Liver (tissue), 2 donors: Measurements from ENCODE around the gene HNRNPA2B1.

Experiments used
- FOXA2 ChIP-seq: IDR thresholded peaks from 2 replicates; pipeline ENCODE4 v1.6.1; 2016; ENCODE audit warnings: antibody characterized with exemption
- GABPA ChIP-seq, 2 donors: IDR thresholded peaks in 1 of 2; conservative IDR thresholded peaks in 1 of 2; 2 replicates each; pipeline ENCODE4 v1.6.1; 2016; ENCODE audit warnings: antibody characterized with exemption in 2 of 2, mild to moderate bottlenecking in 1 of 2, moderate library complexity in 1 of 2
- HNF4G ChIP-seq: IDR thresholded peaks from 2 replicates; pipeline ENCODE4 v1.6.1; 2016; ENCODE audit warnings: antibody characterized with exemption
- RAD21 ChIP-seq, 2 donors: IDR thresholded peaks; 2 replicates each; pipeline ENCODE4 v1.6.1; 2016; ENCODE audit warnings: antibody characterized with exemption in 2 of 2, mild to moderate bottlenecking in 2 of 2
- donor health status: healthy.

GRCh38 chr7:26199301-26200037, 1.1 kb downstream of the HNRNPA2B1 start:
- TF ChIP-seq HNF4G, result no peak
- TF ChIP-seq FOXA2, result no peak
- no peak for TF ChIP-seq GABPA (IDR thresholded peaks at IDR 0.05 in 1 of 2, conservative IDR thresholded peaks at IDR 0.05 in 1 of 2)
- no peak for TF ChIP-seq RAD21 (IDR thresholded peaks at IDR 0.05)
